Regular cardiac myocyte (primary cell): ENCODE measurements around the gene CST4. TPM values are rescaled to one million over a fixed set of nuclear protein-coding genes. Genes with fewer than 3 reads are reported as not detected.

Source experiments
- total RNA-seq: library from RNA; depleted of rRNA; stranded (reverse); fragments of >200 nt; gene quantifications from 2 replicates; pipeline ENCODE4 v1.2.3, GENCODE V29; 2014

CST4 gene, protein sequence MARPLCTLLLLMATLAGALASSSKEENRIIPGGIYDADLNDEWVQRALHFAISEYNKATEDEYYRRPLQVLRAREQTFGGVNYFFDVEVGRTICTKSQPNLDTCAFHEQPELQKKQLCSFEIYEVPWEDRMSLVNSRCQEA
- total RNA-seq, result 0.77 and 1.7 TPM in 2 replicates

DNA sequence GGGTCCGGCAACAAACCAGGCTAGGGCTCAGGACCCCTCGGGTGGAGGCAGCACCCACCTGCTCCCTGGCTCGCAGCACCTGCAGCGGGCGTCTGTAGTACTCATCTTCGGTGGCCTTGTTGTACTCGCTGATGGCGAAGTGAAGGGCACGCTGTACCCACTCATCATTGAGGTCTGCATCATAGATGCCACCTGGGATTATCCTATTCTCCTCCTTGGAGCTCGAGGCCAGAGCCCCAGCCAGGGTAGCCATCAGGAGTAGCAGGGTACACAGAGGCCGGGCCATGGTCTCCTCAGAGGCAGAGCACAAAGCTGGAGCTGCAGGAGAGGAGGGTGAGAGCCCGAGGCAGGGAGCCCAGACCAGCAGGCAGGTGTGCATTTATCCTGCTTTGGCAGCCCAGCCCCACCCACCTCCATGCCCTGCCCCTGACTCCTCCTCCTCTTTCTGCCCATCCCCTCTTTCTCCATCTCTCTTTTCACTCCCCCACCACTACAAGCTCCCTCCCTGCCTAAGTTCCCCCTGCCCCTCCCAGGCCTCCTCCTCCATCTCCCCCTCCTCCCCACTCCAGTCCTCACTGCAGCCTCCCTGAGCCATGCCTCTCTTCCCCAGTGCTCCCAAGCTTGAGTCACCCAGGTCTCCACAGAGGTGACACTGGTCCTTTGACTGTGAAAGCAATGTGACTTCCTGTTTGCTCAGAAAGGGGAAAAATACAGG, at the start of gene CST4:
CST4 (minus strand) TSS at position 355 of the 715 bp plus-strand sequence; CDS start at position 286, 69 bp downstream.

GRCh38 chr20:23637282-23638221, 51.3 kb downstream of the CST4 start, which contains the start of gene CST3:
TSS of gene CST3 (minus strand) at chr20:23637955. CDS start at chr20:23637862, 93 bp downstream.

Other genes starting within 250 kb of the CST4 start
- not detected in 2 replicates for gene CSTL1, start 249.4 kb downstream of the CST4 start, total RNA-seq
- not detected in 2 replicates for gene CST11, start 236.2 kb downstream of the CST4 start, total RNA-seq
- gene CST8, start 197.9 kb downstream of the CST4 start, total RNA-seq, result not detected in 2 replicates
- gene CST9L, start 120.6 kb downstream of the CST4 start, total RNA-seq, result not detected in 2 replicates
- gene CST9, start 83.1 kb downstream of the CST4 start, total RNA-seq, result not detected in 2 replicates
- 143 and 271 TPM in 2 replicates for gene CST3, start 51.1 kb downstream of the CST4 start, total RNA-seq
- 13.2 and 29.3 TPM in 2 replicates for gene CST1, start 61.9 kb upstream of the CST4 start, total RNA-seq
- 6.9 and 38.1 TPM in 2 replicates for gene CST2, start 137.7 kb upstream of the CST4 start, total RNA-seq
- gene CST5, start 190.7 kb upstream of the CST4 start, total RNA-seq, result not detected in 2 replicates